GM12878 (cell line): ENCODE data around the gene ANKRD55.

Source experiments
- CHD1 ChIP-seq: IDR thresholded peaks from 2 replicates; pipeline ENCODE4 v1.6.1; 2012; ENCODE audit warnings: low read depth, low read length, improper control_type of control experiment
- CHD2 ChIP-seq: IDR thresholded peaks from 2 replicates; pipeline ENCODE4 v1.6.1; 2011; ENCODE audit warnings: low read depth, low read length, improper control_type of control experiment, borderline replicate concordance
- CTCF ChIP-seq, 3 experiments: IDR thresholded peaks in 2 of 3; conservative IDR thresholded peaks in 1 of 3; 2 replicates each; pipeline ENCODE4 v1.5.1; 2011; ENCODE audit warnings: low read depth in 3 of 3, low read length in 3 of 3, mild to moderate bottlenecking in 3 of 3, control low read depth in 2 of 3, moderate library complexity in 2 of 3, inconsistent platforms in 1 of 3, mixed read lengths in 1 of 3; ENCODE audit not compliant: control insufficient read depth in 2 of 3, insufficient read depth in 1 of 3; ENCODE audit errors: extremely low read depth in 1 of 3
- EP300 ChIP-seq, 2 experiments: fragments of 150-350 bp in 1 of 2; IDR thresholded peaks; 2 replicates each; pipeline ENCODE4 v1.6.1; 2011 to 2012; ENCODE audit warnings: low read depth in 2 of 2, low read length in 2 of 2, borderline replicate concordance in 1 of 2, improper control_type of control experiment in 1 of 2, inconsistent platforms in 1 of 2; ENCODE audit not compliant: control insufficient read depth in 1 of 2
- PAX8 ChIP-seq: fragments of 450-650 bp; IDR thresholded peaks from 2 replicates; pipeline ENCODE4 v1.6.1; 2017; ENCODE audit warnings: mild to moderate bottlenecking, moderate library complexity
- POLR2A ChIP-seq: IDR thresholded peaks from 2 replicates; pipeline ENCODE4 v1.6.1; 2011; ENCODE audit warnings: low read depth, mild to moderate bottlenecking, low read length
- POLR2AphosphoS5 ChIP-seq: IDR thresholded peaks from 2 replicates; pipeline ENCODE4 v1.6.1; 2011; ENCODE audit warnings: mild to moderate bottlenecking, low read length, inconsistent platforms
- RAD21 ChIP-seq: IDR thresholded peaks from 2 replicates; pipeline ENCODE4 v1.6.1; 2011; ENCODE audit warnings: mild to moderate bottlenecking, low read depth, low read length, moderate library complexity; ENCODE audit not compliant: insufficient read depth
- TCF7 ChIP-seq: IDR thresholded peaks from 2 replicates; pipeline ENCODE4 v1.6.1; 2014; ENCODE audit warnings: antibody characterized with exemption, borderline replicate concordance

DNA sequence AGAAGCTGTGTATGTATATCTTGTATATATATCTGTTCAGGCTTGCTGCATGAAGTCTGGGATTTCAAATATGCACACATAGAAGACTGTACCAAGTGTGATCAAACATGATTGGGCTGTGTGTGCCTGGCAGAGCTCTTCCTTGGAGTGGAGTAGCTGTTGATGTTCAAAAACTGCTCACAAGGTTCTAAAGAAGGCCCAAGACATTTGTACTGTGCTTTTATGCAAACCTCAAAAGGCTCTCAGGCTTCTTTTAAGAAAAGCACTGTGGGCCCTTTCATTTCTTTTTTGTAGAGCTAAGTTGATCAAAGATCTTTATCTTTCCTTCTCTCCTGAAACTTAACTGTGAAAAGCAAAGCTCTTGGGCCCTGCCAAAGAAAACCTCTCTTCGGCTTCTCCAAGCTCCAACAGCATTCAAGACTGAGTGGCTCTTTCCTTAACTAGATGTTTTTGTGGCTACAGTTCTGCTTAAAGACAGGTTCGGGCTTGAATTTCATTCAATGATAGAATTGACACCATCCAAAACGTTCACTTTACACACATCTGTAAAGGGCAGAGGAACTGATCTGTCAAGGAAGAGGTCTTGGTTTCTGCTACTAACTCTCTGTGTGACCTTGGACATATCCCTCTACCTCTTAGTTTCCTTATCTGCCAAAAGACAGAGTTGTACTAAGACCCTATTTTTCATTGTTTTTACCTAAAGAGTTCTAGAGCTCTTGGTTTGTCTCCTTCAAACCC lies 132.5 kb downstream of the ANKRD55 start:
- TF ChIP-seq CHD2 (no peak), PAX8 (no peak), RAD21 (no peak), EP300 (IDR thresholded peaks at IDR 0.05; ENCODE audit: borderline replicate concordance in 1 of 2, control insufficient read depth in 1 of 2, low read depth in 2 of 2, low read length in 2 of 2) (no peak), CHD1 (no peak), POLR2A (no peak), POLR2AphosphoS5 (no peak), CTCF (IDR thresholded peaks at IDR 0.05 in 2 of 3, conservative IDR thresholded peaks at IDR 0.05 in 1 of 3; ENCODE audit: control insufficient read depth in 2 of 3, extremely low read depth in 1 of 3, insufficient read depth in 1 of 3, low read depth in 3 of 3, low read length in 3 of 3) (no peak), TCF7 (no peak)
